ENCODE data around the gene ERI3. TPM values are rescaled to one million over a fixed set of nuclear protein-coding genes. Genes with fewer than 3 reads are reported as not detected.
A peak's percentile ranks its signal among the peaks of the same experiment; 100 is the strongest.

Gene ERI3
- polyA plus RNA-seq, 1 donor from 2014 or later: 41.6 TPM

DNA sequence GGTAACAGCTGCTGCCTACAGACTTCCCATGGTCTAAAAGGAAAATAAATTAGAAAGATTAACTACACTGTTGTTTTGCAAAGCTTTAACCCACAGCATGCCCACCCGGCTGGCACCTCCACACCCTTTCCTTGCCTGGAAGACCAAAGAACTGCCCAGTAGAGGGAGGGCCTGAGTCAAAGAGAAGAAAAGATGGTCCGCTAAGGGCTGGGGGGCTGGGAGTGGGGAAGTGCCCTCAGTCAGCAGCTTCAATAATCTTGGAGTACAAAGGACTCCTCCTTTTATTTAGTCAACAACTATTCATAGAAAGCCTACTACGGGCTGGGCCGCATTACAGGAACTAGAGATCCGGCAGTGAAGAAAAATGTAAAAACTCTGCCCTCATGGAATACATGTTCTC, 40.6 kb downstream of the ERI3 start:
- H3K9me3 Mint-ChIP-seq: no peaks in the 10 kb centered on the region
- H3K4me3 Mint-ChIP-seq: no peak overlapping the region
- peaks cover 12% of the 10 kb centered on the region for H3K36me3 Mint-ChIP-seq

DNA sequence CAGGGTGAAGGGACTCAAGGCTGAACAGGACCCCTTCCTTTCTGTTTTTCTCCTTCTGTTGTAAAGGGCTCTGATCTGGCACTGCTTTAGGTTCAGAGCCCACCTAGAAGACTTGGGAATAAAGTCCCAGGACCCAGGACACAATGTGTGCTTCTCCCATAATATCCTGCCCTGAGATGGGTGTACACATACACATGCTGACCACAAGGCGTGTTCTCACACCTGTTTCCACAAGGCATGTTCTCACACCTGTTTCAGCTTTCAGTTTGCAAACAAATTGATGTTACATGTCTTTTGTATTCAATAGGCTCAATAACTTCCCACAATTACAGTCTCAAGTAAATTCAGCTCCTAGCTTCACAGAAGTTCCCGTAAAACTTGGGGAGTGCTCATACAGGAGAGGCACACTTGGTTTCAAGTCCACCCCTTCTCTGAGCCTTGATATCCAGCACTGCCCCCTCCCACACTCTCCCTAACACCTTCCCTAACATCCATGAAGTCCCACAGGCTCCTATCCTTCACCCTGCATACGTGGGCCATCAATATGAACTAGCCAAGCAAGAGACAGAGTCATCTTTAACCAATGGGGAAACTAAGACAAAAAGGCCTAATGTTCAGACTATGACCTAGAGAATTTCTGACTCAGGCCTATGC, 41.7 kb downstream of the ERI3 start:
- Mint-ChIP-seq H3K36me3 (peaks cover 7% of the 10 kb centered on the region), H3K27me3 (no peaks in the 10 kb centered on the region), H3K27ac (no peak overlapping the region), H3K9me3 (no peaks in the 10 kb centered on the region), H3K4me1 (peaks cover 0 to 4% (median 4%) of the 10 kb centered on the region in 3 donors), H3K4me3 (no peak overlapping the region)

More for the DNA sequence above, 40.6 kb downstream of the ERI3 start:
- no peaks in the 10 kb centered on the region for H3K27me3 Mint-ChIP-seq
- H3K27ac Mint-ChIP-seq: no peak overlapping the region
- H3K4me1 Mint-ChIP-seq: peaks cover 4 to 9% (median 4%) of the 10 kb centered on the region in 3 donors

DNA sequence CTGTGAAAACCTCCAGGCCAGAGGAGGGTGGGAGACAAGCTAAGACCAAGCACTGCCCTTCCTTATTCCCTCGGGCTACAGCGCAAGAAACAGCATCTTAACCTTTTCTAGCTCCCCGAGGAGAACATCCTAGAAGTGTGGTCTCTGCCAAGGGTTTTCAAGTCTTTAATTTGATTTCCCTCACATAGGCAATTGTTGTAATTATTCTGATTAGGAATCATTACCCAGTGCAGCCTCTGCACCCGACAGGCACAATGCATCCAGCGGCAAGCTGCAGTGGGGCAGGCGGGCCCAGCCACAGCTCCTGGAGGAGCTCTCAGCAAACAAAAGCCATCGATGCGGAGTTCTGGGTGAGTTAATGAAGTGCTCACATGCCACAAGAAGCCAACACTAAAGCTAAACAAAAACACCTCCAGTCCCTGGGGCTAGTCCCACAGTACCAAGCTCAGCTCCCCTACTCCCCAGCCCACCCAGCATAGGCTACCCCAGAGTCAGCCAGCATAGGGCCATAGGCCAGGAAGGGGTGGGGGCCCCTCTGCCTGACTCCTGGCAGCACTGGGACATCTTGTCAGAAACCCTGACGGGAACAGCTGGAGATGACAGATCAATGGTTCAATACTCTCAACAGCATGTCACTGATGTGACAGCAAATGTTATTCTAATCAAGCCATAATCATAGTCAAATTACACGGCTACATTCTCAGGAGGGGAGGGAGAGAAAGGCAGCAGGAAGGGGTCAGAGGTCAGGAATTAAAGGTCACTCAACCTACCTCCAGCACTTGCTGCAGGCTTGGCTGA, 42.5 kb downstream of the ERI3 start:
- no peak overlapping the region for H3K27ac Mint-ChIP-seq
- H3K27me3 Mint-ChIP-seq: no peaks in the 10 kb centered on the region
- no peaks in the 10 kb centered on the region for H3K9me3 Mint-ChIP-seq
- peaks cover 5% of the 10 kb centered on the region for H3K36me3 Mint-ChIP-seq
- H3K4me1 Mint-ChIP-seq: peaks cover 0 to 2% (median 0%) of the 10 kb centered on the region in 3 donors
- H3K4me3 Mint-ChIP-seq: no peak overlapping the region

DNA sequence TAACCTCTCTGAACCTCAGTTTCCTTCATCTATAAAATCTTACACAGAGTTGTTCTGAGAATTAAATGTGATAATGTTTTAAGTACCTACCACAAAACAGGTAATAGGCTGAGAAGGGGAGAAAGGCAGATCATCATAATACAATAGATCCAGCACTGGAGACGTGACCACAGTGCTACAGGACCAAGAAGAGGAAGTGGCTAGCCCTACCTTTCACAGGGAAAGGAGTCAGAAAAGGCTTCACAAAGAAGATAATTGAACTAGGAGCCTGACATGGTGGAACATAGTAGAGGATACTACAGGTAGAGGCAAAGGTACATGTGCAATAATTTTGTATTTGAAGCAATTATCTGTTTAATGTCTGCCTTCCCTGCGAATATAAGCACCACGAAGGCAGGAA, 45.1 kb downstream of the ERI3 start:
- H3K27ac Mint-ChIP-seq: no peak overlapping the region
- peaks cover 7% of the 10 kb centered on the region for H3K36me3 Mint-ChIP-seq
- peaks cover 0 to 2% (median 0%) of the 10 kb centered on the region in 3 donors for H3K4me1 Mint-ChIP-seq
- no peaks in the 10 kb centered on the region for H3K27me3 Mint-ChIP-seq
- no peaks in the 10 kb centered on the region for H3K9me3 Mint-ChIP-seq
- H3K4me3 Mint-ChIP-seq: no peak overlapping the region

- no peaks in the 10 kb centered on the region for H3K9me3 Mint-ChIP-seq
- peaks cover 12% of the 10 kb centered on the region for H3K36me3 Mint-ChIP-seq
- no peaks in the 10 kb centered on the region for H3K27me3 Mint-ChIP-seq
- no peak overlapping the region for H3K4me3 Mint-ChIP-seq
- H3K27ac Mint-ChIP-seq: no peak overlapping the region
- H3K4me1 Mint-ChIP-seq: peaks cover 0 to 5% (median 0%) of the 10 kb centered on the region in 3 donors
Measured at GRCh38 chr1:44305962-44306422, 49.1 kb downstream of the ERI3 start.

GRCh38 chr1:44303532-44303931, 51.5 kb downstream of the ERI3 start:
- Mint-ChIP-seq H3K9me3 (no peaks in the 10 kb centered on the region), H3K4me1 (peaks cover 0 to 2% (median 0%) of the 10 kb centered on the region in 3 donors), H3K27ac (no peak overlapping the region), H3K4me3 (no peak overlapping the region), H3K36me3 (peaks cover 8% of the 10 kb centered on the region), H3K27me3 (no peaks in the 10 kb centered on the region)

DNA sequence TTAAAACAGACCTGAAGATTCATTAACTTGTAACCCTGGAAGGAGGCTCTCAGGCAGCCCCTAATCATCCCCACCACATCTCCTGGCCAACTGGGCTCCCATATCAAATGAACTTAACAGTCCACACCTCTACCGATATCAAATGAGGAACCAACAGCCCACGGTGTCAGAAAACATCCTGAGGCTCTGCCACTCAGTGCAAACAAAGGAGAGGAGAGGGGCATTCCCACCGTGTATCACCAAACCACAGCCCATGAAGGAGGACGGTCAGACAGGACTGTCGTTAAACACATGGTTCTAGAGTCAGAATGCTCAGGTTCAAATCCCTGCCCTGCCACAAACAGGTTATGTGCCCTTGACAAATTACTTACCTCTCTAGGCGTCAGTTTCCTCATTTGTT, 52.5 kb downstream of the ERI3 start:
- H3K27me3 Mint-ChIP-seq: no peaks in the 10 kb centered on the region
- H3K36me3 Mint-ChIP-seq: peaks cover 8% of the 10 kb centered on the region
- H3K27ac Mint-ChIP-seq: no peak overlapping the region
- peaks cover 0 to 2% (median 0%) of the 10 kb centered on the region in 3 donors for H3K4me1 Mint-ChIP-seq
- H3K4me3 Mint-ChIP-seq: no peak overlapping the region
- no peaks in the 10 kb centered on the region for H3K9me3 Mint-ChIP-seq

DNA sequence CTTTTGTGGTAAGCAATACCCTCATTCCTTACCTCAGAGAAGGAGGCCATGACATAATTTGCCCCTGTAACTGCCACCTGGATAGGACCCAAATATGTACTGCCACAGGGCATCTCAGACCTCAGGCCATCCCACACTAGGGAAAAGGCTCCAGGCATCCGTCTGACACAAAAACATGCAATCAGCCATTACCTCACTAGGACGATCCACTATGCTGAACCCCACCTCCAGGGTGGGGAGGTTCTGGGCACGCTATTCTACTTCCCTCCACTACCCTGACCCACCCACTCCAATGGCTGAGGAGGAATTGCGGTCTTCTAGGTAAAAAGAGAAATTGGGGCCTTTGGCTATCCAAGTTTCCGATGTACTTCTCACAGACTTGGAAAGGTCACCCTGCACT, 53.6 kb downstream of the ERI3 start:
- peaks cover 0 to 2% (median 0%) of the 10 kb centered on the region in 3 donors for H3K4me1 Mint-ChIP-seq
- no peaks in the 10 kb centered on the region for H3K27me3 Mint-ChIP-seq
- no peak overlapping the region for H3K27ac Mint-ChIP-seq
- H3K4me3 Mint-ChIP-seq: no peak overlapping the region
- H3K36me3 Mint-ChIP-seq: peaks cover 8% of the 10 kb centered on the region
- no peaks in the 10 kb centered on the region for H3K9me3 Mint-ChIP-seq

GRCh38 chr1:44300852-44301251, 54.2 kb downstream of the ERI3 start:
- Mint-ChIP-seq H3K4me3 (no peak overlapping the region), H3K9me3 (no peaks in the 10 kb centered on the region), H3K4me1 (peaks cover 0 to 2% (median 0%) of the 10 kb centered on the region in 3 donors), H3K36me3 (peaks cover 10% of the 10 kb centered on the region), H3K27me3 (no peaks in the 10 kb centered on the region), H3K27ac (no peak overlapping the region)

DNA sequence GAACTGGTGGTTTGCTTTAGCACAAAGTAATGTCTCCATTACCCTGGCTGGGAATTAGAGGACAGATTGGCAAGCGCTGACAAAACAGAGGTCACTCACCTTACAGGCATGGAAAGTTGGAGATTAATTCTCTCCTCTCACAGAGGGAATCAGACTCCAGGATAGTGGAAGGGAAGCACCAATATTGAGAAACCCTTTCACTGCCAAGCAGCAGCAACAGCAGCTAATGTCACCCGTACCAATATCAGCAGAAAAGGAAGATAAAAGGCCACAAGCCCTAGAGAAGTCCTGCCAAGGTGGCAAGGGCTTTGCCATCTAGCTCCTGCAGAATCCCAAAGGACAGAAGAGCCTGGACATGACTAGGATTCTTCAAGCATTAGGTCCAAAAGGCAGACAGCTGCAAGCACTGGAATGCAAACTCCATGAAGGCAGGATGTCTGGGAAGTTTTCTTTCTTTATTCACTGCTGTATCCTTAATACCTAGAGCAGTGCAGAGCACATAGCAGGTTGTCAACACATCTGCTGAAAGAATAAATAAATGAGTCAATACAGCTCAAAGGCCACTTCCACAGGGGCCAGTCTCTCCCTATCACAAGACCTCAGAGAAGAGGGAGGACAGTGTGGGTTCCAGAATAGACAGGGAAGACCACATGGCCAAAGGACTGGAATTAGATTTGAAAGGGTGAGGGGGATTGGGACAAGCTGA, 57.2 kb downstream of the ERI3 start:
- no peaks in the 10 kb centered on the region for H3K9me3 Mint-ChIP-seq
- no peaks in the 10 kb centered on the region for H3K27me3 Mint-ChIP-seq
- H3K4me1 Mint-ChIP-seq: no peaks in the 10 kb centered on the region
- peaks cover 2% of the 10 kb centered on the region for H3K36me3 Mint-ChIP-seq
- no peak overlapping the region for H3K4me3 Mint-ChIP-seq
- H3K27ac Mint-ChIP-seq: no peak overlapping the region

DNA sequence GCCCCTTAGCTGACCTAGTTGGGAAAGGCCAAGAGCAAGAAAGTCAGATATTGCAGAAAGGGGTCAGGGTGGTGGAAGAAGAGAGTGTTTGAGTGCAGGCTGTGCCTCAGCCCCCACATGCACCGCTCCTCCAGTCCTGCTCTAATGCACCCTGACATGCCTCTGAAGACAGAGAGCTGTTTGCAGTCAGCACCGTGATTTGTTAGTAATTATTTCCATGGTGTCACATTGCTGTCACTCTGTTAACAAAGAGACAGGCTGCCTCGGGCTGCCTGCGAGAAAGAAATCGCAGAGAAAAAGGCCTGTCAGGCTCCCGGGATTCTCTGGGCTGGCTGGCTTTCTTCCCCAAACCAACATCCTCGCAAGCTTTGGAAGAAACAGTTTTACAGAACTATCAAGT, 58.3 kb downstream of the ERI3 start:
- Mint-ChIP-seq H3K27me3 (no peaks in the 10 kb centered on the region), H3K4me3 (no peak overlapping the region), H3K9me3 (no peaks in the 10 kb centered on the region), H3K36me3 (peaks cover 5% of the 10 kb centered on the region), H3K27ac (no peak overlapping the region), H3K4me1 (no peaks in the 10 kb centered on the region)

DNA sequence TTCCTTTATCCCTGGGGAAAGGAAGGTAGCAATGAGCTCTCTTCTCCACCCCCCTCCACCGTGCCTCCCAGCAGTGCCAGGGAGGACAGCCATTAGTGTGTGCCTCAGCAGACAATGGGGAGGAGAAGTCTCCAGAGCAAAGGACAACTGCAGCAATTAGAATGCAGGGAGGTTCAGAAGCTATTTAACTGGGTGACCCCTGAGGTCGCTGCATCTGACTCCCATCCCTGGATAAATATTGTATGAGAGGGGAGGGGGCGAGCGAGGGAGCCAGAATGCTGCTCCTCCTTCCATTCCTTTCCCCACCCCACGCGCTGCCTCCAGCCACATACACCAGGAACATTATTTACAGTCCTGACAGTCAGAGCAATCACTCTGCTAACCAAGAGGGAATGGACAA, 59.0 kb downstream of the ERI3 start:
- no peak overlapping the region for H3K27ac Mint-ChIP-seq
- H3K27me3 Mint-ChIP-seq: no peaks in the 10 kb centered on the region
- H3K4me3 Mint-ChIP-seq: no peak overlapping the region
- H3K9me3 Mint-ChIP-seq: no peaks in the 10 kb centered on the region
- H3K4me1 Mint-ChIP-seq: no peaks in the 10 kb centered on the region
- H3K36me3 Mint-ChIP-seq: peaks cover 5% of the 10 kb centered on the region

- no peak overlapping the region for H3K4me3 Mint-ChIP-seq
- no peaks in the 10 kb centered on the region for H3K27me3 Mint-ChIP-seq
- no peaks in the 10 kb centered on the region for H3K4me1 Mint-ChIP-seq
- H3K9me3 Mint-ChIP-seq: no peaks in the 10 kb centered on the region
- no peak overlapping the region for H3K27ac Mint-ChIP-seq
- peaks cover 5% of the 10 kb centered on the region for H3K36me3 Mint-ChIP-seq
Measured at GRCh38 chr1:44294588-44295007, 60.5 kb downstream of the ERI3 start.

DNA sequence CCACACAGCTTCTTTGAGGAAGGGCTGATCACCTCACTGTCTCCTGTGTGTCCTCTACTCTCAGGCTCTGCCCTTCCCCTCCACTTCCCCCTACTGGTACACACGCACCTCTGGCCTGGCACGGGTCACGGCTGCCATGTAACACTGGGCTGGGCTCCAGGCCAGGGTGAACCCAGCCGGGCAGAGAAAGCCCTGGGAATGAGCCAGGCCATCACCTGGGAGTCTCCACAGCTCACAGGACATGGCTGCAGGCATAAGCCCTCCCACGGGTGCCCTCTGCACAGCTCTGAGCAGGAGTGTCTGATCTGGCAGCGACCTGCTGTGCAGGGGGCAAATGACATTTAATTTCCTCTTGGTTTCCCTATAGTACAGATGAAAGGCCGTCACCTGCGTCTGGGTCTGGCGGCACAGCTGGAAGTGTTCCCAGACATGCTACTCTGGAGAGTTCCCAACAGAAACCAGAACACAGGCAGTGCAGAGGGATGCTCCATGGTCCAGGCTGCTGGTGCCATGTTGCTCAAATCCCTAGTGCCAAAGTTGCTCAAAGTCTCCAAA, 61.2 kb downstream of the ERI3 start:
- Mint-ChIP-seq H3K27ac (peak overlapping the region in 1 of 3 donors; percentile 77), H3K9me3 (no peaks in the 10 kb centered on the region), H3K27me3 (no peaks in the 10 kb centered on the region), H3K4me3 (no peak overlapping the region), H3K4me1 (no peaks in the 10 kb centered on the region), H3K36me3 (peaks cover 8% of the 10 kb centered on the region)

DNA sequence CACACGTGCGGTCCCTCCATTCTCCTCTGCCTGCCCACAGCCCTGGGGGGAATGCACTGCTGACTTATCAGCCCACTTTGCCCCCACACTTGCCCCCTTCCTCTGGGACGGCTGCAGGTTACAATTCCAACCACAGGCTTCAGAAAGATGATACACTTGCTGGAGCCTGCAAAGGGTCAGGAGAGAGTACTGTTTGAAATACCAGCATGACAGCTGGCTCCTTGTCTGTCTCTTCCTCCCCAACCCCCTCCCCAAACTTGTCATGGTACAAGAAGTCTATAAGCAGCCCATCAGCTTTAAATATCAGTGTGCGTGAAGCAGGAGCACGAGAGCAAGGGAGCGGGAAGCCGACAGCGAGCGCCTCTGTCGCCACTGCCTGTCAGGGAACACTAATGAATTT, 62.4 kb downstream of the ERI3 start:
- no peak overlapping the region for H3K4me3 Mint-ChIP-seq
- H3K36me3 Mint-ChIP-seq: peaks cover 11% of the 10 kb centered on the region
- H3K27me3 Mint-ChIP-seq: no peaks in the 10 kb centered on the region
- H3K27ac Mint-ChIP-seq: no peak overlapping the region
- H3K4me1 Mint-ChIP-seq: no peaks in the 10 kb centered on the region
- H3K9me3 Mint-ChIP-seq: no peaks in the 10 kb centered on the region
